ENCODE data around the gene GJB2. TPM values are rescaled to one million over a fixed set of nuclear protein-coding genes. Genes with fewer than 3 reads are reported as not detected.

GJB2 gene
- total RNA-seq, 1 experiment from 2014 or later = 4.6 TPM

GRCh38 chr13:20231839-20232555, 39.3 kb upstream of the GJB2 start, which contains the start of gene GJB6:
GJB6 (minus strand) TSS chr13:20232319; CDS start chr13:20223480, 8,839 bp downstream.
- Mint-ChIP-seq H3K36me3 (ENCODE audit: insufficient read depth, unreplicated experiment) (no peaks in the 10 kb centered on the region), H3K9me3 (ENCODE audit: low read depth, unreplicated experiment) (no peaks in the 10 kb centered on the region), H3K4me1 (ENCODE audit: low read depth, unreplicated experiment) (no peaks in the 10 kb centered on the region), H3K4me3 (ENCODE audit: low read depth, unreplicated experiment) (peak within 1 kb of the TSS; percentile 45), H3K27me3 (ENCODE audit: unreplicated experiment) (peaks cover 45% of the 10 kb centered on the region), H3K27ac (ENCODE audit: unreplicated experiment) (no peak within 1 kb of the TSS)
- DNase-seq = peak; percentile 39
- intact Hi-C loops (cut with micrococcal nuclease; ENCODE audit: unreplicated experiment) = no loop called here
- no TSS peak for BruUV-seq (replicated peaks)
- CTCF ChIA-PET = no interaction called here
- no peak for TF ChIP-seq CTCF (IDR thresholded peaks at IDR 0.05; ENCODE audit: unreplicated experiment)

- Mint-ChIP-seq H3K9me3 (ENCODE audit: low read depth, unreplicated experiment) (no peaks in the 10 kb centered on the region), H3K36me3 (ENCODE audit: insufficient read depth, unreplicated experiment) (no peaks in the 10 kb centered on the region), H3K27me3 (ENCODE audit: unreplicated experiment) (peaks cover 43% of the 10 kb centered on the region), H3K4me3 (ENCODE audit: low read depth, unreplicated experiment) (peak overlapping the region; percentile 45), H3K27ac (ENCODE audit: unreplicated experiment) (no peak overlapping the region), H3K4me1 (ENCODE audit: low read depth, unreplicated experiment) (no peaks in the 10 kb centered on the region)
- intact Hi-C loops (cut with micrococcal nuclease; ENCODE audit: unreplicated experiment) = no loop called here
- CTCF ChIA-PET = no interaction called here
- no peak for DNase-seq
- no TSS peak for BruUV-seq (replicated peaks)
- no peak for TF ChIP-seq CTCF (IDR thresholded peaks at IDR 0.05; ENCODE audit: unreplicated experiment)
Observed at GRCh38 chr13:20230913-20231838, 38.4 kb upstream of the GJB2 start.

- CTCF ChIA-PET = no interaction called here
- no peak for DNase-seq
- peaks cover 36% of the 10 kb centered on the region for H3K27me3 Mint-ChIP-seq (ENCODE audit: unreplicated experiment)
- no peaks in the 10 kb centered on the region for H3K4me1 Mint-ChIP-seq (ENCODE audit: low read depth, unreplicated experiment)
- intact Hi-C loops (cut with micrococcal nuclease; ENCODE audit: unreplicated experiment) = no loop called here
- no peak for TF ChIP-seq CTCF (IDR thresholded peaks at IDR 0.05; ENCODE audit: unreplicated experiment)
- H3K27ac Mint-ChIP-seq (ENCODE audit: unreplicated experiment) = no peak overlapping the region
- H3K4me3 Mint-ChIP-seq (ENCODE audit: low read depth, unreplicated experiment) = no peak overlapping the region
- no TSS peak for BruUV-seq (replicated peaks)
- no peaks in the 10 kb centered on the region for H3K36me3 Mint-ChIP-seq (ENCODE audit: insufficient read depth, unreplicated experiment)
- no peaks in the 10 kb centered on the region for H3K9me3 Mint-ChIP-seq (ENCODE audit: low read depth, unreplicated experiment)
Observed at GRCh38 chr13:20227730-20228129, 35.0 kb upstream of the GJB2 start.

GRCh38 chr13:20227288-20227687, 34.5 kb upstream of the GJB2 start:
- Mint-ChIP-seq H3K27me3 (ENCODE audit: unreplicated experiment) (peaks cover 40% of the 10 kb centered on the region), H3K4me1 (ENCODE audit: low read depth, unreplicated experiment) (no peaks in the 10 kb centered on the region), H3K9me3 (ENCODE audit: low read depth, unreplicated experiment) (no peaks in the 10 kb centered on the region), H3K36me3 (ENCODE audit: insufficient read depth, unreplicated experiment) (no peaks in the 10 kb centered on the region), H3K27ac (ENCODE audit: unreplicated experiment) (no peak overlapping the region), H3K4me3 (ENCODE audit: low read depth, unreplicated experiment) (no peak overlapping the region)
- intact Hi-C loops (cut with micrococcal nuclease; ENCODE audit: unreplicated experiment) = no loop called here
- TF ChIP-seq CTCF (IDR thresholded peaks at IDR 0.05; ENCODE audit: unreplicated experiment) = no peak
- CTCF ChIA-PET = no interaction called here
- no TSS peak for BruUV-seq (replicated peaks)
- DNase-seq = no peak

All from Calu3 (cell line).